T-helper 9 cell (primary cell): ENCODE data around the gene FNDC3A.
A peak's percentile ranks its signal among the peaks of the same experiment; 100 is the strongest.

Source experiments
- DNase-seq: peaks from one replicate; pipeline ENCODE4 v3.0.0-alpha.2; 2020
- total RNA-seq, 2 donors: gene quantifications; one replicate each; lab custom pipeline; 2026; lab: John Stamatoyannopoulos, UW

Gene FNDC3A, protein sequence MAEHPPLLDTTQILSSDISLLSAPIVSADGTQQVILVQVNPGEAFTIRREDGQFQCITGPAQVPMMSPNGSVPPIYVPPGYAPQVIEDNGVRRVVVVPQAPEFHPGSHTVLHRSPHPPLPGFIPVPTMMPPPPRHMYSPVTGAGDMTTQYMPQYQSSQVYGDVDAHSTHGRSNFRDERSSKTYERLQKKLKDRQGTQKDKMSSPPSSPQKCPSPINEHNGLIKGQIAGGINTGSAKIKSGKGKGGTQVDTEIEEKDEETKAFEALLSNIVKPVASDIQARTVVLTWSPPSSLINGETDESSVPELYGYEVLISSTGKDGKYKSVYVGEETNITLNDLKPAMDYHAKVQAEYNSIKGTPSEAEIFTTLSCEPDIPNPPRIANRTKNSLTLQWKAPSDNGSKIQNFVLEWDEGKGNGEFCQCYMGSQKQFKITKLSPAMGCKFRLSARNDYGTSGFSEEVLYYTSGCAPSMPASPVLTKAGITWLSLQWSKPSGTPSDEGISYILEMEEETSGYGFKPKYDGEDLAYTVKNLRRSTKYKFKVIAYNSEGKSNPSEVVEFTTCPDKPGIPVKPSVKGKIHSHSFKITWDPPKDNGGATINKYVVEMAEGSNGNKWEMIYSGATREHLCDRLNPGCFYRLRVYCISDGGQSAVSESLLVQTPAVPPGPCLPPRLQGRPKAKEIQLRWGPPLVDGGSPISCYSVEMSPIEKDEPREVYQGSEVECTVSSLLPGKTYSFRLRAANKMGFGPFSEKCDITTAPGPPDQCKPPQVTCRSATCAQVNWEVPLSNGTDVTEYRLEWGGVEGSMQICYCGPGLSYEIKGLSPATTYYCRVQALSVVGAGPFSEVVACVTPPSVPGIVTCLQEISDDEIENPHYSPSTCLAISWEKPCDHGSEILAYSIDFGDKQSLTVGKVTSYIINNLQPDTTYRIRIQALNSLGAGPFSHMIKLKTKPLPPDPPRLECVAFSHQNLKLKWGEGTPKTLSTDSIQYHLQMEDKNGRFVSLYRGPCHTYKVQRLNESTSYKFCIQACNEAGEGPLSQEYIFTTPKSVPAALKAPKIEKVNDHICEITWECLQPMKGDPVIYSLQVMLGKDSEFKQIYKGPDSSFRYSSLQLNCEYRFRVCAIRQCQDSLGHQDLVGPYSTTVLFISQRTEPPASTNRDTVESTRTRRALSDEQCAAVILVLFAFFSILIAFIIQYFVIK
- 94.4 to 108 reads per million in 2 donors for total RNA-seq

GRCh38 chr13:48975856-48976575, at the start of gene FNDC3A:
Gene FNDC3A (plus strand): TSS chr13:48975912. CDS start chr13:49006191, 30,279 bp downstream.
- peak; percentile 82 for DNase-seq

- DNase-seq = no peak
Measured at GRCh38 chr13:48928757-48929430, 46.8 kb upstream of the FNDC3A start.

- no peak for DNase-seq
Measured at GRCh38 chr13:48930918-48931317, 44.8 kb upstream of the FNDC3A start.

DNA sequence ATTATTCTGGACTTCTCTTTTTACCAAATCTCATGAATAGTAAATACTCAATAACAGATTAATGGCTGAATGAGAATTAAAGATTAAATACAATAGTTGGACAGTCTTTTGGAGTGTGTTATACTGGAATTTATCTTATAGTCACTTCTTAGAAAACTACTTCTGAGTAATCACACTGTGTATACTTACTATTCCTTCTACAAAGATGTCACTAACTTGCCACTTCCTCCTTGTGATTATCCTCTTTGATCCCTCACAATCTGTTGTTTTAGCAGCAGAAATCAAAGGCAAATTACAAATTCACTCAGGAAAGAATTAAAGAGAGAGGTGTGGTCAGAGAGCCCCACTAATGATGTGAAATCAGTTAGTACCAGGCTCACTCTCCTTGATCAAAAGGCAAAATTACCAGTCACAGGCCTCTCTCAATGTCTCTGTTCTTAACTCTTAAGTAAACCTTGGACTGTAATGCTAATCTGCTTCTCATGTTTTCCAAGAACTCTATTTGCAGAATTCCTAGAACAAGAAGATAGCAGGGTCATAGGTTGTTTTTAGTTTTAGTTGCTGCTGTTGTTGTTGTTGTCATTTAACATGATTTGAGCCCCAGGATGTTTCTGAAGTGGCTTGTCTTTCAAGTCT, 37.3 kb upstream of the FNDC3A start:
- DNase-seq = no peak

GRCh38 chr13:48939728-48940127, 36.0 kb upstream of the FNDC3A start:
- no peak for DNase-seq

GRCh38 chr13:48942131-48942530, 33.6 kb upstream of the FNDC3A start:
- DNase-seq = no peak

DNA sequence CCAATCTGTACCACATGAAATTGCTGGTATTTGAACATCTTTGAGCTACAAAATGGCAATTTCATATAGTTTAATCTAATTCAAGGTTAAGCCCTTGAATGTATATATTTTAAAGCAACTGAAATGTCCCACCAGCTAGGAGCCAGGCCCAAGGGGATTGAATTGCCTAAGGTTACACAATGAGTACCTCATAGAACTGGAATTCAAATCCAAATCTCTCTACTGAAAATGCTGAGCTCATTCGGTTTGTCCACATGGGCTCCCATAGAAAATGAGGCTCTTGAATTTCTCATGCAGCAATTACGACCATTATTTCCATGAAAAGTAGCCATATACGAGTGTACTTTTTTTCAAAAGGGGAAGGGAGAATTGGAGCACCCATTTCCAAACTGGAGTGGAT, 31.5 kb upstream of the FNDC3A start:
- no peak for DNase-seq

DNA sequence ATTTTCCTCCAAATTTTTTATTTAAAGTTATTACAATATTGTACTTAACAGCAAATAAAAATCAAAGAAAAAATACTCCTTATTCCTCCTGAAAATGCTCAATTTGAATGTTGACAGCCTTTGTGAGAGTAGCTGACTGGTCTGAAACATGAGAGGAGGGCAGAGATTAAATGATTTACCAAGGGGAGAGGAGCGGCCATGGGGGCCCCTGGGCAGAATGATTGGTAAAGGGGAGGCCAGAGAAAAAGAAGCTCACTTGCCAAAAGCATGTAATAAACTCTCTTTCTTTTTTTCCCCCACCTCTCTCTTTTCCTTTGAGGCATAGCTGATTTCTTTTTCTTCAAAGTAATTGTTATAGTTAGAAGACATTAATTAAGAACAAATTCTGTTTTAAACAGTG, 30.1 kb upstream of the FNDC3A start:
- DNase-seq = no peak

DNA sequence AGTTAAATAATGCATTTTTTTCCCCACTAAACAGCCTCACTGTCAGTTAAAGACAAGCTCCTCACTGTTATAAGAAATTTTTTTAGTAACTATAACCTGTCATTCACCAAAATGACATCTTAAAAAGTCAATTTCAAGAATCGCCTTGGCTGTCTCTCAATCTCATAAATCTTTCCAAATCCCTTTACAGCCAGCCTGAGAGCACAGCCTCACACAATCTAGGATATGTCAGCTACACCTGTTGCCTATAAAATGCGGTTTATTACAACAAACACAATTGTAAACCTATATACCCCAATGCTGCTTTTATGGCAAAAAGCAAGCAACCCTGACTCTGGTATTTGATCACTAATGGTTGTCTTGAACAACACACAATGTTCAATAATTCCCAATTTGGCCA, 29.5 kb upstream of the FNDC3A start:
- no peak for DNase-seq

DNA sequence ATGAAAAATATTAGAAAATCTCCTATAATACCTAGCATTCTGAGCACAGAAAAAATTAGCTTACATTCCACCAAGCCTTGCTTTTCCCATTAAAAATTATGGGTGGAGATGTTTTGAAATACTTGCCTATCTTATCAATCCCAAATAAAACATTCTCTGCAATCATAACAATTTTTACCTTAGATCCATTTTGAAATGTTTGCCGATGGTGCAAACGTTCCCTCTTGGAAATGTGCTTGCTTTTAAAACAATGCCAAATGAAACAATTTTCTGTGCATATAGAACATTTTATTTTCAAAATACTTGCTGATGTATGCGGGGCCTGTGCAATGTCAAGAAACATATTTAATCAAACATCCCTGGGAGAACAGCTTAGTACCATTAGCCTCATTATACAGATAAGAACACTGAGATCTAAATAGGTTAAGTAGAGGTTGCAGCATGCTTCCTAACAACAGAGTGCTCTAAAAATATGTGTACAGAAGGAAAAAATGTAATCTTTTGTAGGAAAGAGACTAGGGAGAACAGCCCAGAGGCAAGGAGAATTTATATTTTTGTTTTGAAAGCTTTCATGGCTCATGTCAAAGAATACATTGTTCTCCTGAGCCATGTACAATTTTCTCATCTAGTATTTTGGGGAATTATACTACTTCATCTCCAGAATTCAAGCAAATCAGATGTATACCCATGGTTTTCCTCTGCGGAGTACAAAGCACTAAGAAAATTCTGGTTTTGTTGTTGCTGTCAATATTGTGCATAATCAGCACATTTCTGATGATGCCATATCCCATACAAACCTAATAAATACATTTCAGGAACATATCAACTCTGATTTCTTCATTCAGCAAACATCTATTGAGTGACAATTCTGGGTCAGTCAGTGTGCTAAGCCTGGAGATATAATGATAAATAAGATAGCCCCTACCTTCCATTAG, 25.9 kb upstream of the FNDC3A start:
- no peak for DNase-seq

- no peak for DNase-seq
Measured at GRCh38 chr13:48950501-48950875, 25.2 kb upstream of the FNDC3A start.

- no peak for DNase-seq
Measured at GRCh38 chr13:48954081-48954480, 21.6 kb upstream of the FNDC3A start.

GRCh38 chr13:48955536-48955935, 20.2 kb upstream of the FNDC3A start:
- no peak for DNase-seq

- DNase-seq = no peak
Measured at GRCh38 chr13:48961379-48961778, 14.3 kb upstream of the FNDC3A start.

DNA sequence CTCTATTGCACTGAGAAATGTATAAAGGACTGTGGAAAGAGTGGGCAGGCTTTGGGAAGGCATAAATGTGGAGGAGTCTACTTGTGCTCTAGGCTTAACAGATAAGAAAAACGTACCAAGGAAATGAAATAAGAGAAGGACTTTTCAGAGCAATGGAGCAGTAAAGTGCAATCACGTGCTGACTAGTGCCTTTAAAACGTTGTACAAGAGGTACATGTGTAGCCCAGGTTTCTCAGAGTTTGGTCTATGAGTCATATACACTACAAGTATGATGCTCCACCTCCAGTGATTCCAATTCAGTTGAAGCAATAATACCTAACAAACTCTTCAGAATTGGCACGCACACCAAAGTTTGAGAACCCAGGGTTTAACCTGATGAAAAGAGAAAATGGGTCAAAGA, 13.4 kb upstream of the FNDC3A start:
- DNase-seq = no peak

DNA sequence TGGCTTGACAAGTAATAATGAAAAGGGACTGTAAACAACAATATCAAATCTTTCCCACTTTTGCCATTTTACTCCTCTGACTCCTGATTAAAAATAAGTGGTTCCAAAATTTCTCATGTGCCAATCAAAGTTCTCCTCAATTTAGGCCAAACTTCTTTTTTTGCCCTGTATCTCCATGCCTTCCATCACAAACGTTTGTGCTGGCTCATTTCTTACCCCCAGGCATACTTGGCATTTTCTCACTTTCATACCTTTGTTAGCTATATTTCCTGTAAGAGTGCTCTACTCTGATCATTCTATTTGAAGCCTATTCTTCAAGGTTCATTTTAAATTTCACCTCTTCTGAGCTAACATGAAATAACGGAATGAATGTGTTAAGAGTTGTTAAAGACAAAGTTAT, 10.0 kb upstream of the FNDC3A start:
- DNase-seq = no peak

- DNase-seq = no peak
Measured at GRCh38 chr13:48969685-48970084, 6.0 kb upstream of the FNDC3A start.

- no peak for DNase-seq
Measured at GRCh38 chr13:48973845-48974431, 1.8 kb upstream of the FNDC3A start.

DNA sequence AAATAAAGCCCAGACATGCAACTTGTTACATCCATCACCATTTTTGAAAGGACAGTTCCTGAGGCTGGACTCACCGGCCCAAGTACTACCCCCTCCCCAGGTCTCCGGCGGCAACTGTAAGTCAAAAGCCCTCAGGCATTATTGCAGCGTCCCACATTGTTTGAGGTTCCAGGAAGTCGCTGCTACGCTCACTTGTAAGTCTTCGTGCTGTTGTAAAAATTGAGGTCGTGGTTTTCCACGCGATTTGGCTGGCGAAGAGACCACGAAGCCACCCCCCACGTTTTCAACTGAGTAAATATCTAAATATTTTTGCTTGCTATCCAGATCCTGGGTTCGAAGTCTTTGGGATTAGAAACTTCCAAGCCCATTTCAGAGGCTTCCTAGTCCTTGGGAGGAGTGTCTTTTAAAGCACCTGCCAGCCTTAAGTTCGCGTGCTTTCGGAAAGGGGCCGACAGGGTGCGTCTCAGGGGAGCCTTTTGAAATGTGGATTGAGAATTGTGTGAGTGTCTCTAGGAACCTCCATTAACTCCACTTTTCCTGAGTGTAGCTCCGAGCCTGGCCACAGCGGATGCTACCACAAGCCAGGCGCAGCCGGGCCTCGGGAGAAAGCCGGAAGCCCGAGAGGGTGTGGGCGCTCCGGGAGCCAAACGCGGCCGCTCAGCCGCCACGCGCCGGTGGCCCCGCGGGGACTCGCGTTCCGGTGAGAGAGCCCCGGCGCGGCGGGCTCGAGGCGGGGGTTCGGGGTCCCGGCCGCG, 434 bp upstream of the FNDC3A start:
- DNase-seq = no peak
